Stimulated activated CD4-positive, alpha-beta T cell treated with anti-CD3 and anti-CD28 coated beads, TNF-alpha, amount 100 ng/mL, for 1 hour (primary cell): Measurements from ENCODE around the gene HBZ.
A peak's percentile ranks its signal among the peaks of the same experiment; 100 is the strongest.
"Not testable (repeated sequence)": the region's sequence is repeated elsewhere in the genome, so short reads cannot be mapped to it uniquely, and the experiment has no call there.

ENCODE experiments used
- DNase-seq, 3 donors: peaks; one replicate each; pipeline ENCODE4 v3.0.0-alpha.2; 2020; ENCODE audit warnings: low read depth in 3 of 3, low spot score in 1 of 3

Gene HBZ

DNA sequence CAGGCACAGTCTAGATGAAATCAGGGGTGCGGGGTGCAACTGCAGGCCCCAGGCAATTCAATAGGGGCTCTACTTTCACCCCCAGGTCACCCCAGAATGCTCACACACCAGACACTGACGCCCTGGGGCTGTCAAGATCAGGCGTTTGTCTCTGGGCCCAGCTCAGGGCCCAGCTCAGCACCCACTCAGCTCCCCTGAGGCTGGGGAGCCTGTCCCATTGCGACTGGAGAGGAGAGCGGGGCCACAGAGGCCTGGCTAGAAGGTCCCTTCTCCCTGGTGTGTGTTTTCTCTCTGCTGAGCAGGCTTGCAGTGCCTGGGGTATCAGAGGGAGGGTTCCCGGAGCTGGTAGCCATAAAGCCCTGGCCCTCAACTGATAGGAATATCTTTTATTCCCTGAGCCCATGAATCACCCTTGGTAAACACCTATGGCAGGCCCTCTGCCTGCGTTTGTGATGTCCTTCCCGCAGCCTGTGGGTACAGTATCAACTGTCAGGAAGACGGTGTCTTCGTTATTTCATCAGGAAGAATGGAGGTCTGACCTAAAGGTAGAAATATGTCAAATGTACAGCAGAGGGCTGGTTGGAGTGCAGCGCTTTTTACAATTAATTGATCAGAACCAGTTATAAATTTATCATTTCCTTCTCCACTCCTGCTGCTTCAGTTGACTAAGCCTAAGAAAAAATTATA lies 25.7 kb downstream of the HBZ start:
- DNase-seq: no peak

DNA sequence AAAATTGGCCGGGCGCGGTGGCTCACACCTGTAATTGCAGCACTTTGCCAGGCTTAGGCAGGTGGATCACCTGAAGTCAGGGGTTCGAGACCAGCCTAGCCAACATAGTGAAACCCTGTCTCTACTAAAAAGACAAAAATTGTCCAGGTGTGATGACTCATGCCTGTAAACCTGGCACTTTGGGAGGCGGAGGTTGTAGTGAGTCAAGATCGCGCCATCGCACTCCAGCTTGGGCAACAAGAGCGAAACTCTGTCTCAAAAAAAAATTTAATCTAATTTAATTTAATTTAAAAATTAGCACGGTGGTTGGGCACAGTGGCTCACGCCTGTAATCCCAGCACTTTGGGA lies 26.2 kb downstream of the HBZ start:
- no peak for DNase-seq

DNA sequence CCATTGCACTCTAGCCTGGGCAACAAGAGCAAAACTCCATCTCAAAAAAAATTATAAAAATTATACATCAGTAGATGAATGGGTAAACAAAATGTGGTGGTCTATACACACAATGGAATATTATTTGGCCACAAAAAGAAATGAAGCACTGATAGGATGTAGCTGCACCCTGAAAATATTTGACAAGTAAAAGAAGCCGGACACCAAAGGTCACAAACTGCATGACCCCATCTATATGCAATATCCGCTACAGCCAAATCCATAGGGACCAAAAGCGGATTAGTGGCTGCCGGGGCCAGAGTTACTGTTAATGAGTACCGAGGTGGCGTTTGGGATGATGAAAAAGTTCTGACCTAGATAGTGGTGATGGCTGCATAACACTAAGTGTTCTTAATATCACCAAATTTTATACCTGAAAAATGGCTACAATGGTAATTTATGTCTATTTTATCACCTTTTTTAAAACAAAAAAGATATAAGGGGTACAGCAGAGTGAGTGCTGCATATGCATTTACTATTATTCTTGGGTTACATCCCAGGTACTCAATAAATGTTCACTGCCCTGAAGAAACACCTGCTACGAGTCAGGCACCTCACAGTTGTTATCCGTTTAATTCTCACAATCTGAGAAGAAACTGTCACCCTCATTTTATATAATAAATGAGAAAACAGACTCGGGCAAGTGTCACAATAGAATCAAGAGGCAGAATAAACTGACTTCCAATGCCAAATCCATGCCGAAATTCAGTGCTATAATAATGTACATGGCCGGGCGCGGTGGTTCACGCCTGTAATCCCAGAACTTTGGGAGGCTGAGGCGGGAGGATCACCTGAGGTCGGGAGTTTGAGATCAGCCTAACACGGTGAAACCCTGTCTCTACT lies 27.0 kb downstream of the HBZ start:
- DNase-seq: no peak

DNA sequence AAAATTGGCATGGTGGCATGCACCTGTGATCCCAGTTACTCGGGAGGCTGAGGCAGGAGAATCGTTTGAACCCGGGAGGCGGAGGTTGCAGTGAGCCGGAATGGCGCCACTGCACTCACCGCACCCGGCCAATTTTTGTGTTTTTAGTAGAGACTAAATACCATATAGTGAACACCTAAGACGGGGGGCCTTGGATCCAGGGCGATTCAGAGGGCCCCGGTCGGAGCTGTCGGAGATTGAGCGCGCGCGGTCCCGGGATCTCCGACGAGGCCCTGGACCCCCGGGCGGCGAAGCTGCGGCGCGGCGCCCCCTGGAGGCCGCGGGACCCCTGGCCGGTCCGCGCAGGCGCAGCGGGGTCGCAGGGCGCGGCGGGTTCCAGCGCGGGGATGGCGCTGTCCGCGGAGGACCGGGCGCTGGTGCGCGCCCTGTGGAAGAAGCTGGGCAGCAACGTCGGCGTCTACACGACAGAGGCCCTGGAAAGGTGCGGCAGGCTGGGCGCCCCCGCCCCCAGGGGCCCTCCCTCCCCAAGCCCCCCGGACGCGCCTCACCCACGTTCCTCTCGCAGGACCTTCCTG lies 27.7 kb downstream of the HBZ start, which contains the start of gene HBQ1:
Gene HBQ1, plus strand, starts transcription at position 359 of the 575 bp plus-strand sequence. Its CDS starts 28 bp downstream, at position 387.
- peak in 1 of 3 donors; percentile 37 for DNase-seq

DNA sequence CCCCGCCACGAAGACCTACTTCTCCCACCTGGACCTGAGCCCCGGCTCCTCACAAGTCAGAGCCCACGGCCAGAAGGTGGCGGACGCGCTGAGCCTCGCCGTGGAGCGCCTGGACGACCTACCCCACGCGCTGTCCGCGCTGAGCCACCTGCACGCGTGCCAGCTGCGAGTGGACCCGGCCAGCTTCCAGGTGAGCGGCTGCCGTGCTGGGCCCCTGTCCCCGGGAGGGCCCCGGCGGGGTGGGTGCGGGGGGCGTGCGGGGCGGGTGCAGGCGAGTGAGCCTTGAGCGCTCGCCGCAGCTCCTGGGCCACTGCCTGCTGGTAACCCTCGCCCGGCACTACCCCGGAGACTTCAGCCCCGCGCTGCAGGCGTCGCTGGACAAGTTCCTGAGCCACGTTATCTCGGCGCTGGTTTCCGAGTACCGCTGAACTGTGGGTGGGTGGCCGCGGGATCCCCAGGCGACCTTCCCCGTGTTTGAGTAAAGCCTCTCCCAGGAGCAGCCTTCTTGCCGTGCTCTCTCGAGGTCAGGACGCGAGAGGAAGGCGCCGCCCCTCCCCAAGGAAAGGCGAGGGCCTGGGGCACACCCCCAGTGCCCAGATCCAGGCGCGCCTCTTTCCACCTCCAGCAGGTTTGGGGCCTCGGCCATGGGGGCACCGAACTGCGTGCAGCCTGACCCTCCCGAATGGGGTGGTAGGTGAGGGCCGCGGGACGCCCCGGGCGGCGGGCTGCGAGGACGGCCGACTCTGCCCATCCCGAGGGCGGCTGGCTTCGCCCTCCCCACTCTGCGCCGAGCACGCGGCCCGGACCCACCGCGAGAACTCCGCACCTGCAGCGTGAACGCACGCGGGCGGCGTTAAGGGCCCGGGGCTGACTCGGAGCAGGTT lies 28.5 kb downstream of the HBZ start:
- DNase-seq: peak in 2 of 3 donors; percentile 1 to 45

DNA sequence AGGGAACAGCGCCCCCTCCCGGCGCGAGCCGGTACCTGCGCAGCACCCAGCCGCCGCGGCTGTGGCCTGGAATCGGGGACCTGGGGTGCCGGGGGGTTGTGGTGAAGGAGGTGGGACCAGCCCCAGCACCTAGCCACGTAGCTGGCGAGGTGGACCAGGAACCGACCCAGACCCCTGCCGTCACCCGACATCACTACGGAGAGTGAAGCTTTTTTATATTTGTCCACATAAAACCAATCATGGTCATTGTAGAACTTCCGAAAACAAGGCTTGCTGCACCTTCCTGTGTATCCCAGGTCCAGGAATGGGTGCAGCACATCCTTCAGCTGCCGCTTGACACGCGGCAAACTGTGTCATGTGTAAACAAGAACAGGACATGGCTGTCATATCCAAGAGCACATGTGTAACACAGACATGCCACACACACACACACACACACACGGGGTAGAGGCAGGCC lies 29.1 kb downstream of the HBZ start:
- peak in 2 of 3 donors; percentile 71 to 83 for DNase-seq

DNA sequence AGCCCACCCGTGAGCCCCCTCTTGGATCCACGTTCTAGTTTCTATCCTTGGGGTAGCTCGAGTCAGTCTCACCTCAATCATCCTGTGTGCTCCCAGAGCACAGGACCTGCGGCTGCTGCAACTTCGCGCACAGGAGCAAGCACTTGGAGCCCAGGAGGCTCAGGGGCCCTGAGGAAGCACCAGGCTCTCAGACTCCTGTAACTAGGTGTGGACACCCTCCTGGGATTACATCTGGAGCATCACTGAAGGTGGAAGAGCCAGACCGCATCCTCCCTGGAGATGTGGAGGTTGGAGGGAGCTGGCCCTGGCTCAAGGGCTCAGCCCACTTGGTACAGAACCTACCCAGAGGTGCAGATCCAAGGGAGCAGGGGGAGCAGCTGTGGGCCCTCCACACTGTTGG lies 30.6 kb downstream of the HBZ start:
- DNase-seq: no peak

DNA sequence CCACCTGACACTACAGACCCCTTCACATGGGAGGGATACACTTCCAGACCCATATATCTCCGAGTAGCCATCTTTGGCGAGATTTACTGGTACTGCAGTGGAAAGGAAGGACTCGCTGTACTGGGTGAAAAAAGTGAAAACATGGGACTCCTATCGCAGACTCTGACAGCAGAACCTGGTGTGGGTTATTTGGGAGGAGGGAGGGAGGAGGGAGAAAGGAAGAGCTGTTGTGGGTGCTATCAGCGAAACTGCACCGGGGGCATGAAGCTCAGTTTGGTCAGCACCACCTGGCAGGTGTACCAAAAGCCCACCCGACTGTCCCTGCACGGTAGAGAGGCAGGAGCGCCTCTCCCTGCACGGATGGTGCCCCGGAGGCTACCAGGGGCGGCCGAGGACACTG lies 32.8 kb downstream of the HBZ start:
- no peak for DNase-seq

DNA sequence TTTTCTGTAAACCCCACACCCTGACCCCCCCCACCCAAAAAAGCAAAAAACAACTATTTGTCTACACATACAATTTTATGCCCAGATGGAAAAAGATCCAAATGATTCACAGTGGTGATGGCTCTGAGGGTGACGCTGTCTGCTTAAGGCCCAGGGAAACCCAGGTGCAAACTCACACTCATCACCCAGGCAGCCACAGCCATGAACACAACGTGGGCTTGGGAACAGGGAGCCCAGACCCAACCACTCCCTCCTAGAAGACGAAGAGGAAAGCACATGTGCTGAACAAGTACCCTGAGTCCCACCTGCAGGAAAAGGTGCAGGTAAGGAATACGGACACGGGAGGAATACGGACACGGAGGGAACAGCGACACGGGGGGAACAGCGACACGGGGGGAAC lies 33.2 kb downstream of the HBZ start:
- no peak for DNase-seq

DNA sequence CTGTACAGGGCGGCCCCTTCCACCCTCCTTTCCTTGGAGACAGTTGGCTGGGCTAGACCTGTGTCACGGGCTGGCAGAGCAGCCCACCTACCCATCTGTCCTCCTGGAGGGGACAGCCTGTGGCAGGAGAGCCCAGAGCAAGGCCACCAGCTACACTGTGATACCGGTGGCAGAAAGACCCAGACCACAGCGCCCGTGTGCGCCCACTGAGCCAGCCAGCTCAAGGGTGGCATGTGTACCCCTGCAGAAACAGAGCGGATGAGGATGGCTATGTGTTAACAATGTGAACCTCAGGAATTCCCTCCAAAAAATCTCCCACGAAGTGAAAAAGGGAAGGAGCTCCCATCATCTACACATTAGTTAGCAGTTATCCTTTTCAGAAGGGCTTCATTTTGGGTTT lies 34.9 kb downstream of the HBZ start:
- no peak for DNase-seq

DNA sequence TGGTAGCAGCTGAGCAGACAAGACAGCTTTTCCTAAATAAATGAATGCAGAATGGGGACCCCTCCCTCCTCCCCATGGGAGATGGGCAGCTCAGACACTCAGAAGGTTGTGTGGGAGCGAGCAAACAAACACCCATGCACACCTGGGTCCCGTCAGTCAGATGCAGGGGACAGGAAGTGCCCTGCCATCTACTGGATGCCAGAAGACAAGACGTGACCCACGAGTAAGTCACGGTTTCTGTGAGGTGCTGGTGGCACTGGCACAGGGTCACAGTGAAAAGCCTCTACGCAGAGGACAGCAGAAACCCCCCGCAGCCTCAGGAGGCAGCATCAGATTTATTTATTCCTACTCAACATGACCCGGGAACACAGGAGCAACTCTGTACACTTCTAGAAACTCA lies 36.2 kb downstream of the HBZ start:
- DNase-seq: no peak

DNA sequence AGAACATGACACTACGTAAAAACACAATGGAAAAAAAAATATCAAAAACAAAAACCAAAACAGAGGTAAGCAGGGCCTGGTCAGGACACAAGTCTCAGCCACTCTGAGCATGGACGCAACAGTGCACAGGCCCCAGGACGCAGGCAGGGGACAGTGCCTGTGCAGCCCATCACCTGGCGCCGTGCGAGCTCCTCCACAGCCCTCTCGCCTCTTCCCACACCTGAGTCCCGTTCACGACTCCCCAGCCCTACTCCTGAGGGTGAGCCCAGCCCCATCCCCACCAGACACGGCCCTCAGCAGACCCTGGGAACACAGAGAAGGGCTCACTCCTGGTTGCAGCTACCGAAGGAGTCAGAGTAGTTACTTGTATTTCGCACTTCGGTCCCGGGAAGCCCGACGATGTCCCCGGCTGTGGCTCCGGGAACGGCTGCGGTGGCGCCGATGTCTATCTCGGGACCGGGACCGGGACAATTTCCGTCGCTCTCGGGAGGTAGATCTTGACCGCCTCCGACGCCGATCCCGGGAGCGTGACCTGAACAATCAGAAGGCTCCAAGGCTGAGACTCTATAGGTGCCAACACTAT lies 37.3 kb downstream of the HBZ start:
- DNase-seq: no peak

DNA sequence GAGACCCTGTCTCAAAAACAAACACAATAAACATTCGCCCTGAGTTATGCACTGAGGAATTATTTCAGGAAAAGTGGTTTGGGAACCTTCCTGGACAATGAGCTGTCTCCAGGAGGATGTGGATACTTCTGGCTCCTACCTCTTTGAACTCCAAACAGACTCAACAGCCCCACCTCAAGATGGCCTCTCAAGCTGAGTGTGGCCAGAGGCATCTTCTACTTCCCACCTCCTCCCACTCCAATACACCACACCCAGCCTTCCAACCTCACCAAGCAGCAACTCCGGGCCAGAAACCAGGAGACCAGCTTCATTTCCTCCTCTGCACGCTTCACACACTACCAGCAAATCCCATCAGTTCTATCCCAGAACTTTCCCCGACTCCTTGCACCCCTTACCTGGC lies 39.4 kb downstream of the HBZ start:
- DNase-seq: no peak

DNA sequence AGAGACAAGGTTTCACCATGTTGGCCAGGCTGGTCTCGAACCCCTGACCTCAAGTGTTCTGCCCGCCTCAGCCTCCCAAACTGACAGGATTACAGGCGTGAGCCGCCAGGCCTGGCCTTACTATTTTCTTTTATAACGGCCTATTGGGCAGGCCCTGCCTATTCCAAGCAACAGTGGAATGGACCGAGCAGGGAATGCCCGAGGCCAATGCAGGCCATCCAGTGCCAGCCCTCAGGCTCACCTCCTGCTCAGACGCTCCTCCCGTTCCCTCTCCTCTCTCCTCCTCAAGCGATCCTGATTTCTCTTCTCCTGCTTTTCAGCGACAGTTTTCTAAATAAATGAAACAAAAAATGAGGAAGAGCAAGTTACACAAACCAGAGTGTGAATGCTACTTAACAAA lies 40.2 kb downstream of the HBZ start:
- no peak for DNase-seq

DNA sequence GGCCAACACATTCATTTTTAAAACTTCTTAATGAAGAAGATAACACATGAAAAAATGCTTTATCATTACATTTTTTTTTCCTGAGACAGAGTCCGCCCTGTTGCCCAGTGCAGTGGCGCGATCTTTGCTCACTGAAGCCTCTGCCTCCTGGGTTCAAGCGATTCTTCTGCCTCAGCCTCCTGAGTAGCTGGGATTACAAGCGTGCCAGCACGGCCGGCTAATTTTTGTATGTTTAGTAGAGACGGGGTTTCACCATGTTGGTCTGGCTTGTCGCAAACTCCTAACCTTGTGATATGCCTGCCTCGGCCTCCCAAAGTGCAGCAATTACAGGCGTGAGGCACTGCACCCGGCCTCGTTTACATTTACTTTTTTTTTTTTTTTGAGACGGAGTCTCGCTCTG lies 41.0 kb downstream of the HBZ start:
- no peak for DNase-seq

DNA sequence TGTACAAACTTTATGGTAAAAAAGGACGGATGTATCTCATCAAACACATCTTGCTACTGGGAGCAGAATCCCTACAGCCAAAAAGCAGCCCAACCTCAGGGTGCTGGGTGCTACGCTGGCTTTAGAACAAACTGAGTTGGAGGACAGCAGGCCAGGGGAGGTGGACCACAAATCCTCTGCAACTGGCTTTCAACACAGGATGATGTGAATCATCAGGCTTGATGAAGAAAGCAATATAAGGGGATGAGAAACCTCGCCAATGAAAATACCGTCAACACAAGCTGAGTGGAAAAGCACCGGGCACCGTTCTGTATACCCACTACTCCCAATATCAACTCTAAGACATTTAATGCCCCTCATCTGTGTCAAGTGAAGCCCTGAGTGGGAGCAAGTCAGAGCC lies 42.1 kb downstream of the HBZ start:
- no peak for DNase-seq

DNA sequence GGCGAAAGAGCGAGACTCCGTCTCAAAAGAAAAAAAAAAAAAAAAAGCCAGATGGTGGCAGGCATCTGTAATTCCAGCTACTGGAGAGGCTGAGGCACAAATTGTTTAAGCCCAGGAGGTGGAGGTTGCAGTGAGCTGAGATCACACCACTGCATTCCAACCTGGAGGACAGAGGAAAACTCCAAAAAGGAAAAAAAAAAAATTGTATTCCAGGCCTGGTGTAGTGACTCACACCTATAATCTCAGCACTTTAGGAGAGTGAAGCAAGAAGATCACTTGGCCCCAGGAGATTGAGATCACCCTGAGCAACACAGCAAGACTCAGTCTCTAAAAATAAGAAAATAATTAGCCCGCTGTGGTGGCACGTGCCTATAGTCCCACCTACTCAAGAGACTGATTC lies 47.9 kb downstream of the HBZ start:
- DNase-seq: no peak

DNA sequence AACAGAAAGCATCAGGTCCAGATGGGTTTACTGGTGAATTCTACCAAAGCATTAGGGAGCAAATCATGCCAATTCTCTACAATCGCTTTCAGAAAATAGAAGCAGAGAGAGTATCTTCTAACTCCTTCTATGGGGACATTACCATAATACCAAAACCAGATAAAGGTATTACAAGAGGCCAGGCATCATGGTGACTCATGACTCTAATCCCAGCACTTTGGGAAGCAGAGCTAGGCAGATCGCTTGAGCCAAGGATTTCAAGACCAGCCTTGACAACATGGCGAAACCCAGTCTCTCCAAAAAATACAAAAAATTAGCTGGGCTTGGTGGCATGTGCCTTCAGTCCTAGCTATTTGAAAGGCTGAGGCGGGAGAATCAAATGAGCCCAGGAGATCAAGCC lies 50.8 kb downstream of the HBZ start:
- DNase-seq: no peak

DNA sequence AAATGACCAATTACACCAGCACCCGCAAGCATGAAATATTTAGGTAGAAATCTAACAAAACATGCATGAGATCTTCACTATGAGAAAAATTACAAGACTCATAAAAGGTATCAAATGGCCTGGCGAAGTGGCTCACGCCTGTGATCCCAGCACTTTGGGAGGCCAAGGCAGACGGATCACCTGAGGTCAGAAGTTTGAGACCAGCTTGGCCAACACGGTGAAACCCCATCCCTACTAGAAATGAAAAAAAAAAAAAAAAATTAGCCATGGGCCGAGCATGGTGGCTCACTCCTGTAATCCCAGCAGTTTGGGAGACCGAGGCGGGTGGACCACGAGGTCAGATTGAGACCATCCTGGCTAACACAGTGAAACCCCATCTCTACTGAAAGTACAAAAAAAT lies 51.6 kb downstream of the HBZ start:
- DNase-seq: not testable (repeated sequence)
